ENCODE results near the gene CXCL17.

CXCL17 gene

DNA sequence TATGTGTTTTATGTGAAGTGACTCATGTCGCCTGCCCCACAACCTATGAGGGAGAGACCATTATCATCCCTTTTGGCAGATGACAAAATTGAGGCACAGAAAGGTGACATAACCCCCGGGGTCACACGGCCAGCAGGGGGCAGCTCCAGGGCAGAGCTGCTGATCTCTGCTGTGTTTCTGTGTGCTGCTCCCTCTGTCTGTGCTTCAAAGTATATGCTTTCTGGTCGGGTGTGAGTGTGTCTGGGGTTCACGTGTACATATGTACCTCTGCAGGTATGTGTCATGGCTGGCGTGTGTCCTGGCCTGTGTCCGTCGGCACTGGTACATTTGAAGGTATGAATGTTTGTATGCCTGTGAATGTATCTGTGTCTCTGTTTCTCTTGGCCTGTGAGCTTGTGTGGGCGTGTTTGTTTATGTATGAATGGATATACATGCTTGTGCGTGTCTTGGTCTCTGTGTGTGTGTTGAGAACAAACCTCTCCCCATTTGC is 22.6 kb downstream of the CXCL17 start:
- TF ChIP-seq, protein P1, sequence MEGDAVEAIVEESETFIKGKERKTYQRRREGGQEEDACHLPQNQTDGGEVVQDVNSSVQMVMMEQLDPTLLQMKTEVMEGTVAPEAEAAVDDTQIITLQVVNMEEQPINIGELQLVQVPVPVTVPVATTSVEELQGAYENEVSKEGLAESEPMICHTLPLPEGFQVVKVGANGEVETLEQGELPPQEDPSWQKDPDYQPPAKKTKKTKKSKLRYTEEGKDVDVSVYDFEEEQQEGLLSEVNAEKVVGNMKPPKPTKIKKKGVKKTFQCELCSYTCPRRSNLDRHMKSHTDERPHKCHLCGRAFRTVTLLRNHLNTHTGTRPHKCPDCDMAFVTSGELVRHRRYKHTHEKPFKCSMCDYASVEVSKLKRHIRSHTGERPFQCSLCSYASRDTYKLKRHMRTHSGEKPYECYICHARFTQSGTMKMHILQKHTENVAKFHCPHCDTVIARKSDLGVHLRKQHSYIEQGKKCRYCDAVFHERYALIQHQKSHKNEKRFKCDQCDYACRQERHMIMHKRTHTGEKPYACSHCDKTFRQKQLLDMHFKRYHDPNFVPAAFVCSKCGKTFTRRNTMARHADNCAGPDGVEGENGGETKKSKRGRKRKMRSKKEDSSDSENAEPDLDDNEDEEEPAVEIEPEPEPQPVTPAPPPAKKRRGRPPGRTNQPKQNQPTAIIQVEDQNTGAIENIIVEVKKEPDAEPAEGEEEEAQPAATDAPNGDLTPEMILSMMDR (IDR thresholded peaks at IDR 0.05), result peak; percentile 43
- Histone ChIP-seq H3K9ac (no peak overlapping the region), H3K4me3 (ENCODE audit: low read depth, low read length) (no peak overlapping the region), H3K9me3 (ENCODE audit: control insufficient read depth, low read length) (no peaks in the 10 kb centered on the region), H3K36me3 (ENCODE audit: control insufficient read depth, insufficient read depth, low read length) (no peaks in the 10 kb centered on the region), H3K27me3 (ENCODE audit: control insufficient read depth, insufficient read depth, low read length) (no peaks in the 10 kb centered on the region), H3K27ac (no peak overlapping the region), H3K4me2 (ENCODE audit: low read length) (no peak overlapping the region), H3K79me2 (peaks cover 5% of the 10 kb centered on the region), H3K4me1 (peaks cover 10% of the 10 kb centered on the region), H2AFZ (no peak overlapping the region)

DNA sequence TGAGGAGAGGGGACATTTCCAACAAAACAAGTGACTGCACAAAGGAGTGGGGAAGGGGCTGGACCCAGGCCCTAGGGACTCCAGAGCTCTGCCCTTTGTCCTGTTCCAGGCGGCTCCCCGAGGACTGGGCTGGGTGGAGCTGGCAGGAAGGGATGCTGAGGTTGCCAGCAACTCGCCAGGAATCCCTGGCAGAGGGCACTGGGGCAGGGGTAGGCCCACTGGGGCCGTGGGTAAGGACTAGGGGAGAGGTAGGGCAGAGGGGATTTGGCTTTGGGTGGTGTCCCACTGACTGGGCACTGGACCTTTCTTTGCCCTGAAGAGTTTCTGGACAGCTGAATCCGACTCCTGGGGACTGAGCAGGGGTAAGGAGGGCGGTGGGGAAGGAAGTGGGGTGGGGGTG is 23.4 kb downstream of the CXCL17 start:
- Histone ChIP-seq H3K4me1 (peaks cover 10% of the 10 kb centered on the region), H3K9me3 (ENCODE audit: control insufficient read depth, low read length) (no peaks in the 10 kb centered on the region), H3K4me2 (ENCODE audit: low read length) (no peak overlapping the region), H2AFZ (no peak overlapping the region), H3K4me3 (ENCODE audit: low read depth, low read length) (no peak overlapping the region), H3K27me3 (ENCODE audit: control insufficient read depth, insufficient read depth, low read length) (no peaks in the 10 kb centered on the region), H3K27ac (no peak overlapping the region), H3K79me2 (peaks cover 5% of the 10 kb centered on the region), H3K36me3 (ENCODE audit: control insufficient read depth, insufficient read depth, low read length) (no peaks in the 10 kb centered on the region), H3K9ac (no peak overlapping the region)
- TF ChIP-seq, protein P1 (IDR thresholded peaks at IDR 0.05), result no peak

DNA sequence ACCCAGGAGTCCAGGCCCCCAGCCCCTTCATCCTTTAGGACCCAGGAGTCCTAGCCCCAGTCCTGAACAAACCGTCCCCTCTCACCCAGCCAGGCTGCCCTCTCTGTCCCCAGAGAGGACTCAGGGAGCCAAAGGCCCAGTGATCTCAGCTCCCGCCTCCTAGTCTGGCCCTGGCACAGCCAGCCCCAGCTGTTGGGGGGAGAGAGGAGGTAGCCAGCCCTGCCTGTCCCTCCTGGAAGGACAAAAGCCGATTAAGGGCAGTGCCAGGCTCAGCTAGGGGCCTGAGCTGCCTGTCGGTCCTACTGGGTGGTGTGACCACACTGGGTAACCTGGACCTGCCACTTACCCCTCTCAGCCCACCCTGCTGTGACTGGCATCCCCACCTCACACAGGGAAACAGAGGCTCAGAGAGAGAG is 30.1 kb downstream of the CXCL17 start:
- H3K9ac ChIP-seq, result no peak overlapping the region

DNA sequence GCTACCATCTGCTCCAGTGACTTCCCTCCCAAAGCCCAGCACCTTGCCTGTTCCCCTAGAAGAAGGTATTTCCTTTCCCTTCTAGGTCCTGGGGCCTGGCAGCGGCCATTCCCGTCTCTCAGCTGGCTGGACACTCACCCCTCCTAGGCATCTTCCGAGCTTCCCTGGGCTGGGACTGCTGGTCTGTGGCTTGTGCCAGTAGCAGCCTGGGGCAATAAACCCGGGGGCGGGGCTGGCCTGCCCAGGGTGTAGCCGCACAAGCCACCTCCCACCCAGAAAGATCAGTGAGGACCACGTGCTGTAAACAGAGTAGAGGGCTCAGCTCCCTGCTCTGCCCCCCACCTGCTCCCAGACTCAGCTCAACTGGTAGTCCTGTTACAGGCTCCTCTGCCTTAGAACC is 30.5 kb downstream of the CXCL17 start:
- no peak overlapping the region for H3K9ac ChIP-seq
- H2AFZ ChIP-seq, result no peak overlapping the region
- no peaks in the 10 kb centered on the region for H3K27me3 ChIP-seq (ENCODE audit: control insufficient read depth, insufficient read depth, low read length)
- H3K4me3 ChIP-seq (ENCODE audit: low read depth, low read length), result no peak overlapping the region
- peaks cover 16% of the 10 kb centered on the region for H3K4me1 ChIP-seq
- no peaks in the 10 kb centered on the region for H3K36me3 ChIP-seq (ENCODE audit: control insufficient read depth, insufficient read depth, low read length)
- H3K79me2 ChIP-seq, result no peaks in the 10 kb centered on the region
- H3K27ac ChIP-seq, result no peak overlapping the region
- TF ChIP-seq, protein P1 (IDR thresholded peaks at IDR 0.05), result no peak
- no peak overlapping the region for H3K4me2 ChIP-seq (ENCODE audit: low read length)
- H3K9me3 ChIP-seq (ENCODE audit: control insufficient read depth, low read length), result no peaks in the 10 kb centered on the region

More for the DNA sequence above, 30.1 kb downstream of the CXCL17 start:
- TF ChIP-seq, protein P1 (IDR thresholded peaks at IDR 0.05), result no peak
- Histone ChIP-seq H2AFZ (no peak overlapping the region), H3K79me2 (no peaks in the 10 kb centered on the region), H3K4me1 (peaks cover 16% of the 10 kb centered on the region), H3K4me3 (ENCODE audit: low read depth, low read length) (no peak overlapping the region), H3K27me3 (ENCODE audit: control insufficient read depth, insufficient read depth, low read length) (no peaks in the 10 kb centered on the region), H3K4me2 (ENCODE audit: low read length) (no peak overlapping the region), H3K36me3 (ENCODE audit: control insufficient read depth, insufficient read depth, low read length) (no peaks in the 10 kb centered on the region), H3K9me3 (ENCODE audit: control insufficient read depth, low read length) (no peaks in the 10 kb centered on the region), H3K27ac (no peak overlapping the region)

DNA sequence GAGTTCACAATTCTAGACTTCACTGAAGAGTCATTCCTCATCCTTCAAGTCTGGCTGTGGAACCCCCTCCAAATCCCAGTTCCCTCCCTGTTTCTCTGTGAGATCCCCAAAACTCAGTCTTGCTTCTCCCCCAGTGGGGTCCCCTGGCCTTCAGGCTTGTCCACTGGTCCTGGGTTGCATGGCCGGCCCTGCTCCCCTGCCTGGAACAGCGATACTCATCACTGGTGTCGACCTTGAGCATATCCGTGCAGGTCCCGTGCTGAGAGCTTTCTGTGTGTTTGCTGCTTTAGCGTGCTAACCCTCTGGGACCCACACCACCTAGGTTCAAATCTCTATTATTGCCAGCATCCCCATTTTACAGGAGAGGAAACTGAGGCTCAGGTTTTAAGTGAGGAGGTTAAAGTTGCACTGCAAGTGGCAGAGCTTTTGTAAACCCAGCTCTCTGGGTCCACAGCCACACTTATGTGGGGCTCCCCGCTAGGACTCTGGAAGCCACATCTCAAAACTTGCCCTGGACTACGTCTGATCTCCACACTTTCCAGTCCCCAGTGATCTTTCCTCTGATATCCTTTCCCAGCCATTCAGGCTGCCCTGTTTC is 31.1 kb downstream of the CXCL17 start:
- Histone ChIP-seq H3K27me3 (ENCODE audit: control insufficient read depth, insufficient read depth, low read length) (no peaks in the 10 kb centered on the region), H3K4me2 (ENCODE audit: low read length) (no peak overlapping the region), H3K36me3 (ENCODE audit: control insufficient read depth, insufficient read depth, low read length) (no peaks in the 10 kb centered on the region), H3K9ac (no peak overlapping the region), H3K9me3 (ENCODE audit: control insufficient read depth, low read length) (no peaks in the 10 kb centered on the region), H3K4me1 (peaks cover 16% of the 10 kb centered on the region), H2AFZ (no peak overlapping the region), H3K79me2 (no peaks in the 10 kb centered on the region), H3K27ac (no peak overlapping the region), H3K4me3 (ENCODE audit: low read depth, low read length) (no peak overlapping the region)
- TF ChIP-seq, protein P1 (IDR thresholded peaks at IDR 0.05), result no peak
